ENCODE data around the gene CADPS2. TPM values are rescaled to one million over a fixed set of nuclear protein-coding genes. Genes with fewer than 3 reads are reported as not detected.

Gene CADPS2
- 1.3 and 3.4 TPM in 2 replicates for total RNA-seq (2014; rRNA removed; shearing (Covaris generic); ENCODE audit: low replicate concordance)

DNA sequence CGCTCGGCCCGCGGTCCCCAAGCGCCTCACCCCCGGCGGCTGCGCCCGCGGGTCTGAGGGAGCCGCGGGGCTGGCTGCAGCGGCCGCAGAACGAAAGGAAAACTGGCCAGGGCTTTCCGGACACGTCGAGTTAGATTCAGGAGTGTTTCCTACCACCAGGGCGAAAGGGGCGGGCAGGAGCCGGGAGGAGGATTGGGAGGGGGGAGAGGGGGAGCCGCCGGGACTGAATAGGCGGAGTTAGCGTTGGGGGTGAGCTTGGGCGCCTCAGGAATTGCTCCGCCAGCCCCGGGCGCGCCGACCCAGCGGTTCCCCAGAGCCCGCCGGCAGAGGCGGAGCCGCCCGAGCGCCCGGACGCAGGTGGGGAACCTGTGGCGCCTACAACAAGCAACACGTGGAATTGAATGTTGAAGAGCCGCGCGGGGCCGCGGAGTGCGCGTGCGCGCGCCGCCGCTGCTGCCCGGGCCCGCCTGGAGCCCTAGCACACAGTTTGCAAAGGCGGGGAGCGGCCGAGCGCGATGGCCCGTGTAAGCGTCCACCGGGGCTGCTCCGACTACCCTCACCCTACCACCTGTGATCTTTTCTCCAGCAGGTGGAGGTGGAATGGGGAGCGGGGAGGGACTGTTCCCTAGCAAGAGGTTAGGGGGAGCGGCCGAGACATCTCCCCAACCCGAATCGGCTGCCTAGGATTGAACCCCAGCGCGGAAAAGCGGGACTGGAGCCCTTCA lies at the start of gene CADPS2:
TSS of gene CADPS2 (minus strand) at position 104 of the 725 bp plus-strand sequence. CDS start 123 bp downstream, outside the sequence.
- Histone ChIP-seq H3K36me3 (no peaks in the 10 kb centered on the region), H3K9me3 (no peaks in the 10 kb centered on the region), H3K4me3 (peak within 1 kb of the TSS; percentile 63), H3K27me3 (no peaks in the 10 kb centered on the region)
- DNase-seq, result peak; percentile 81

DNA sequence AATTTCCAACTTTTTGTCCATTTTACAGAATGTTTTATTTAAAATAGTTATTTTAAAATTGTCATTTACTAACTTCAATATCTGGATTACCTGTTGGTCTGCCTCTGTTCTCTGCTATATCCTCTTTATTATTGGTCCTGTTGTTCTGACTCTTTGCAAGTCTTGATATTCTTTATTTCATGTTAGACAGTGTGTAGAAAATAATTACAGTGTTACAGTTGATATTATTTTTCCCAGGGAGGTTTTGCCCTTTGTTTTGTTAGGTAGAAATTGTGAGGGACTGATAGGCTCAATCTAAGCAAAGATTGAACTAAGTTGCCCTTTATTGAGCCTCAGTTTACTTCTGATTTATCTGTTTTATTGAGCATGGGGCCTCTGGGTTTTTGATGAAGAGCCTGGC lies 49.4 kb upstream of the CADPS2 start:
- H3K36me3 ChIP-seq, result no peaks in the 10 kb centered on the region
- H3K9me3 ChIP-seq, result no peaks in the 10 kb centered on the region
- DNase-seq, result no peak
- H3K27me3 ChIP-seq, result no peaks in the 10 kb centered on the region
- no peak overlapping the region for H3K4me3 ChIP-seq

DNA sequence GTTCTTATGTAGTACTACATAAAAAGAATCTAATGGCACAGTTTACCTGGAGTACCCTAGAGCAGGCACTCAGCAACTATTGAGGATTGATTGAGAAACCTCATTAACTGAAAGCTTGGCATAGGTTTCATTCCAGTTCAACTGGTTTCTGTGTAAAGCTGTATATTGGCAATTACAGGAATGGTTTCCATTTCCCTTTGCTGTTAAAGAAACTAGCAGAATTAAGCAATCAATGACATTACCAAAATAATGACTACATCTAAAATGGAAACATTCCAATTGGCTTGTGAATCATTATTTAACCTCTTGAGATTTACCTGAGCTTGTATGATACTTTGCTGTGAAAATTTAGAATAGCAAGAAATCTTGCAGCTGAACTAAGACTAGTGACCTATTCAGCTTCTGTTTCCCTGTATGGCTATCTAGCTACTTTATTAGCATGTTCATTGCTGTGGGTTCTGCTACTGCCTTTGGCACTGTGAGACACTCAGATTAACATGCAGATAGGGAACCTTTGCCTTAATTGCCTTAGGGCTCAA lies 33.5 kb upstream of the CADPS2 start:
- no peaks in the 10 kb centered on the region for H3K9me3 ChIP-seq
- no peak for DNase-seq
- no peaks in the 10 kb centered on the region for H3K27me3 ChIP-seq
- no peak overlapping the region for H3K4me3 ChIP-seq
- no peaks in the 10 kb centered on the region for H3K36me3 ChIP-seq

GRCh38 chr7:122914812-122915211 lies 28.6 kb upstream of the CADPS2 start:
- DNase-seq, result no peak
- Histone ChIP-seq H3K36me3 (no peaks in the 10 kb centered on the region), H3K27me3 (no peaks in the 10 kb centered on the region), H3K4me3 (no peak overlapping the region), H3K9me3 (no peaks in the 10 kb centered on the region)

DNA sequence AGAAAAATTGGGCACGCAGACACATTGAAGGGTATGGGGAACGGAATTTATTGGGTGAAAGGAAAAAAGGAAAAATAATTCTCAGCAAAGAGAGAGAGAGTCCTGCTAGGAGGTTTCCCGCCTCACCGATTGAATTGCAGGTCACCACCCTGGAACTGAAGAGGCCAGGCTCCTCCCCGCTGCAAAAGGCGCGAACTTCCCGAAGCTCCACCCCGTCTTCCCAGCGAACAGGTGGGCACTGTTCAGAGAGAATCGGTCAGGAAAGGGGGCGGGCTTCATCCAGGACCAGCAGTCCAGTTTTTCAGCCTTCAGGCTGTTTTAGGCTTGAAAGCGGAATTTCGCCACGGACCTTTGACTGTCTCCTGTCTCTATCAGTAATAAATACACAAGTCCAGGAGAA lies 27.3 kb upstream of the CADPS2 start:
- Histone ChIP-seq H3K27me3 (no peaks in the 10 kb centered on the region), H3K36me3 (no peaks in the 10 kb centered on the region), H3K9me3 (no peaks in the 10 kb centered on the region), H3K4me3 (no peak overlapping the region)
- DNase-seq, result no peak

- Histone ChIP-seq H3K9me3 (no peaks in the 10 kb centered on the region), H3K27me3 (no peaks in the 10 kb centered on the region), H3K36me3 (no peaks in the 10 kb centered on the region), H3K4me3 (no peak overlapping the region)
- DNase-seq, result no peak
Observed at GRCh38 chr7:122902751-122903495, 16.7 kb upstream of the CADPS2 start.

- no peaks in the 10 kb centered on the region for H3K27me3 ChIP-seq
- DNase-seq, result no peak
Observed at GRCh38 chr7:122901250-122901649, 15.0 kb upstream of the CADPS2 start.

DNA sequence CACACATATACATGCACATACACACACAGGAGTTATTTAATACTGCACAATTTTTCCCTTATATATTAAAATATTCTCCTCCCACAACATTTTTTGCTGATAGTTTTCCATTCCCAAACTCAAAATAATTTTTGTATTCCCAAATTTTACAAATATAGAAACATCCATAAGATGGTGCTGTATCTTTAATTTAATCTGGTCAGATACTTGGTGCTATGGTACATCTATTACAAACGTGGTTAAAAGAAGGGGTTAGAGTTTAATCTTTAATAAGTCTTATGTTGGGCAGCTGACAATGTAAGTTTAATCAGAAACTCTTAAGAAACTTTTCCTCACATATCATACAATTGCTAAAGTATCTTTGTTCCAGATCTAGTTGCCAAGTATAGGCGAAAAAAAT lies 10.2 kb upstream of the CADPS2 start:
- Histone ChIP-seq H3K27me3 (no peaks in the 10 kb centered on the region), H3K4me3 (no peak overlapping the region), H3K36me3 (no peaks in the 10 kb centered on the region), H3K9me3 (no peaks in the 10 kb centered on the region)
- DNase-seq, result no peak

More at GRCh38 chr7:122901250-122901649, 15.0 kb upstream of the CADPS2 start:
- Histone ChIP-seq H3K9me3 (no peaks in the 10 kb centered on the region), H3K4me3 (no peak overlapping the region), H3K36me3 (no peaks in the 10 kb centered on the region)

- no peak for DNase-seq
- Histone ChIP-seq H3K36me3 (no peaks in the 10 kb centered on the region), H3K4me3 (no peak overlapping the region), H3K27me3 (no peaks in the 10 kb centered on the region), H3K9me3 (no peaks in the 10 kb centered on the region)
Observed at GRCh38 chr7:122893486-122893885, 7.2 kb upstream of the CADPS2 start.

DNA sequence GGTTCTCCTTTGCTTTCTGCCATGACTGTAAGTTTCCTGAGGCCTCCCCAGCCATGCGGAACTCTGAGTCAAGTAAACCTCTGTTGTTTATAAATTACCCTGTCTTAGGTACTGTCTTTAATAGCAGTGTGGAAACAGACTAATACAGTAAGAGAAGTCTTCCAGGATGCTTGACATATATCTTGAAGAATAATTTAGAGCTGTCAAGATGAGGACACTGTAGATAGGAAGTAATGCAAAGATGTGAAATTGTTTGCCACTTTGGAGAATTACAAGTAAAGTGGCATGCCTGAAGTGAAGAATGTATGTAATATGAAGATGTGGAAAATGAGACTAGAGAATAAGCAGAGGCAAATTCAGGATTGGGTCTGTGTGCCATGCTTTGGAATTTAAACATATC lies 2.9 kb upstream of the CADPS2 start:
- Histone ChIP-seq H3K36me3 (no peaks in the 10 kb centered on the region), H3K27me3 (no peaks in the 10 kb centered on the region)
- DNase-seq, result no peak

GRCh38 chr7:122887848-122888247 lies 1.6 kb upstream of the CADPS2 start:
- Histone ChIP-seq H3K4me3 (no peak overlapping the region), H3K27me3 (no peaks in the 10 kb centered on the region), H3K9me3 (no peaks in the 10 kb centered on the region), H3K36me3 (no peaks in the 10 kb centered on the region)
- no peak for DNase-seq

More for the DNA sequence above, 2.9 kb upstream of the CADPS2 start:
- Histone ChIP-seq H3K4me3 (no peak overlapping the region), H3K9me3 (no peaks in the 10 kb centered on the region)

DNA sequence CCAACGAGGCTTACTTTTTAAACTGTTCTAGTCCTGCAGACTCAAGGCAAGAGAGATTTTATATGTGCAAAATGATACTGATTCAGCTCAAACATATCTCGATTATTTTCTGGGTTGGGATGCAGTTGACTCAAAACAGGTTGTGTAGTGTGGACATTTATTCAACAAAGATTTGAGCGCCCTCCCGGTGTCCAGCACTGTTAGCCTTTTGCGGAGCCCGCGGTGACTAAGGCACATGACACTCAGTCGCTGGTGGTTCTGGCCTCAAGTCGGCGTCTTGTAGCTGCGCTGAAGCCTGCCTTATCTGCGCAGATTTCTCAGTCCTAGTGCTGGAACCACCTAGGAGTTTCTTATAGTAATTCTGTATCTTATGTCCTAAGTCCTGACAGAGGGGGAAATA lies 938 bp upstream of the CADPS2 start:
- Histone ChIP-seq H3K27me3 (no peaks in the 10 kb centered on the region), H3K4me3 (peak overlapping the region; percentile 63), H3K36me3 (no peaks in the 10 kb centered on the region), H3K9me3 (no peaks in the 10 kb centered on the region)
- peak; percentile 39 for DNase-seq

GRCh38 chr7:122885583-122886356 lies 490 bp downstream of the CADPS2 start:
- Histone ChIP-seq H3K27me3 (no peaks in the 10 kb centered on the region), H3K36me3 (no peaks in the 10 kb centered on the region), H3K9me3 (no peaks in the 10 kb centered on the region), H3K4me3 (peak overlapping the region; percentile 63)
- DNase-seq, result peak; percentile 42

GRCh38 chr7:122884186-122884585 lies 2.1 kb downstream of the CADPS2 start:
- Histone ChIP-seq H3K4me3 (no peak overlapping the region), H3K9me3 (no peaks in the 10 kb centered on the region), H3K27me3 (no peaks in the 10 kb centered on the region), H3K36me3 (no peaks in the 10 kb centered on the region)
- DNase-seq, result no peak

DNA sequence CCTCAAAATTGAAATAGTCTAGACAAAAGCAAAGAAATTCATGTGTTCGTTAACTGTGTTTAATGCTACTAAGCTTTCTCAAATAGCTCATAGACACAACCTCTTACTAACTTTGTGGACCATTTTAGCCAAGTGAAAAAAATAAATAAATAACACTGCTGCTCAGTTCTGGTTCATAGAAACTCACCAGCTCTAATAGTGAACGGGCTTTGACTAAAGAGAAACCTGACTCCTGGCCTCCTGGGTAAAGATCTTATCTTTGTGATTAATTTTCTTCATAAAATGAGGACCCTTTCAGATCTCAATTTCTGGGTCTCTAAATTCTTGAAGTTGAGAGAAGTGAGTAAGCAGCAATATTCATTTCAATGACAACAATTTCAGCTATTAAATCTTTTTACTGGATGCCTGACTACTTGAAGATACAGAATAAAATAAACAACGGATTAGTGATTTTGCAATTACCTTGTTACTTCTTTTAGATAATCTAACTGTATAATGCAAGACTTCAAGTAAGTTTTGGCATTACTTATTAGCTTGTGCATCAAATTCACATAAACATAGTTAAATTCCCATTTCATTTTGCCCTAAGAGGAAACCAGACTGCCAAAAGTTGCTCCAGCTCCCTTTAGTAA lies 3.1 kb downstream of the CADPS2 start:
- DNase-seq, result no peak
- Histone ChIP-seq H3K27me3 (no peaks in the 10 kb centered on the region), H3K9me3 (no peaks in the 10 kb centered on the region), H3K36me3 (no peaks in the 10 kb centered on the region), H3K4me3 (no peak overlapping the region)

- H3K27me3 ChIP-seq, result no peaks in the 10 kb centered on the region
- no peak overlapping the region for H3K4me3 ChIP-seq
- no peak for DNase-seq
- H3K9me3 ChIP-seq, result no peaks in the 10 kb centered on the region
- H3K36me3 ChIP-seq, result no peaks in the 10 kb centered on the region
Observed at GRCh38 chr7:122881324-122881723, 4.9 kb downstream of the CADPS2 start.
